HG02798 (cell line): ENCODE data around the gene CCIN.

ENCODE experiments used
- ATAC-seq: cut with Tn5 transposase; IDR thresholded peaks from one replicate; pipeline ENCODE4 v1.9.1; 2021; ENCODE audit warnings: mild to moderate bottlenecking; ENCODE audit not compliant: unreplicated experiment, poor library complexity

The CCIN gene

DNA sequence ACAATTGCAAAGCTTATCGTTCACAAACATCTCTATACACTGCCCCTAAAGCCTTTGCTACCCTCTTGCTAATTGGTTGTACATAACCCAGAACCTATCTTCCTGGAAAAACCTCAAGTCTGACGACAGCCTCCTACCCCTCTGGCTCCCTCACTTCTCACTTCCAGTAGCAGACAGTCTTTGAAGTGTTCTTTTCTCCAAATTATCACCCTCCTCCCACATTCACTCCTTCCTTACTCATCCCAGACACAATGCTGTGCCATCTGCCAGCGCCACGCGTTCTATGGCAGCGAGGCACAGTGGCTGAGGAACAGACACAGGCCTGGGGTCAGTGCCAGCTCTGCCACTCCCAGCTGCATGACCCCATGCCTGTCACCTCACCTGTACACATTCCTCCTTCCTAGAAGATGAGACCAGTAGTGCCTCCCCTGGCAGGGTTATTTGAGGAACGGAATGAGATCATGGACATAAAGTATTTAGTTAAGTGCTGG is 49.3 kb downstream of the CCIN start:
- ATAC-seq: no peak
